GM18499 (cell line): ENCODE measurements around the gene TXNDC8.
A peak's percentile ranks its signal among the peaks of the same experiment; 100 is the strongest.
"Not testable (repeated sequence)": the region's sequence is repeated elsewhere in the genome, so short reads cannot be mapped to it uniquely, and the experiment has no call there.

ENCODE experiments used
- ATAC-seq: cut with Tn5 transposase; IDR thresholded peaks from one replicate; pipeline ENCODE4 v1.9.1; 2021; ENCODE audit warnings: moderate number of reproducible peaks; ENCODE audit not compliant: insufficient read depth, unreplicated experiment

The TXNDC8 gene

GRCh38 chr9:110329639-110330230 is 7.9 kb downstream of the TXNDC8 start:
- ATAC-seq, result no peak

GRCh38 chr9:110328763-110329162 is 8.9 kb downstream of the TXNDC8 start:
- no peak for ATAC-seq

- ATAC-seq, result no peak
Measured at GRCh38 chr9:110327716-110328115, 9.9 kb downstream of the TXNDC8 start.

- no peak for ATAC-seq
Measured at GRCh38 chr9:110323818-110324217, 13.8 kb downstream of the TXNDC8 start.

- ATAC-seq, result no peak
Measured at GRCh38 chr9:110320651-110321445, 16.8 kb downstream of the TXNDC8 start.

GRCh38 chr9:110319781-110320492 is 17.7 kb downstream of the TXNDC8 start:
- no peak for ATAC-seq

- ATAC-seq, result no peak
Measured at GRCh38 chr9:110317911-110318310, 19.8 kb downstream of the TXNDC8 start.

GRCh38 chr9:110316261-110317075 is 21.2 kb downstream of the TXNDC8 start:
- peak; percentile 93 for ATAC-seq

- ATAC-seq, result not testable (repeated sequence)
Measured at GRCh38 chr9:110311978-110312377, 25.7 kb downstream of the TXNDC8 start.

- ATAC-seq, result no peak
Measured at GRCh38 chr9:110309681-110310080, 28.0 kb downstream of the TXNDC8 start.

GRCh38 chr9:110308633-110309038 is 29.0 kb downstream of the TXNDC8 start:
- ATAC-seq, result no peak

- no peak for ATAC-seq
Measured at GRCh38 chr9:110307191-110307590, 30.5 kb downstream of the TXNDC8 start.

GRCh38 chr9:110303133-110303532 is 34.5 kb downstream of the TXNDC8 start:
- ATAC-seq, result no peak

GRCh38 chr9:110298043-110298605 is 39.5 kb downstream of the TXNDC8 start:
- no peak for ATAC-seq

- ATAC-seq, result no peak
Measured at GRCh38 chr9:110293248-110293647, 44.4 kb downstream of the TXNDC8 start.

GRCh38 chr9:110291921-110292557 is 45.6 kb downstream of the TXNDC8 start:
- no peak for ATAC-seq

GRCh38 chr9:110290001-110290400 is 47.7 kb downstream of the TXNDC8 start:
- ATAC-seq, result no peak

GRCh38 chr9:110288503-110288902 is 49.2 kb downstream of the TXNDC8 start:
- ATAC-seq, result no peak

GRCh38 chr9:110287289-110287680 is 50.4 kb downstream of the TXNDC8 start:
- ATAC-seq, result no peak
